HepG2 (cell line): ENCODE measurements around the gene TOMM6. TPM values are rescaled to one million over a fixed set of nuclear protein-coding genes. Genes with fewer than 3 reads are reported as not detected.
A peak's percentile ranks its signal among the peaks of the same experiment; 100 is the strongest.

ENCODE experiments used
- ARNT ChIP-seq: fragments of 450-650 bp; IDR thresholded peaks from 2 replicates; pipeline ENCODE4 v1.6.1; 2017
- BRD4 ChIP-seq: sonication (generic); formaldehyde crosslinking; IDR thresholded peaks from 2 replicates; pipeline ENCODE4 v1.4.0; 2020; ENCODE audit warnings: missing genetic modification reagents
- CEBPG ChIP-seq: IDR thresholded peaks from 2 replicates; pipeline ENCODE4 v1.6.1; 2016
- ETV5 ChIP-seq: IDR thresholded peaks from 2 replicates; pipeline ENCODE4 v1.6.1; 2018; ENCODE audit warnings: missing biosample characterization, missing genetic modification reagents, inconsistent platforms, borderline replicate concordance
- HMGA1 ChIP-seq: sonication (generic); formaldehyde crosslinking; conservative IDR thresholded peaks from 2 replicates; pipeline ENCODE4 v1.4.0; 2020; ENCODE audit warnings: missing genetic modification reagents
- HNRNPL ChIP-seq: fragments of 200-400 bp; formaldehyde crosslinking; IDR thresholded peaks from 2 replicates; pipeline ENCODE4 v1.6.1; 2017; ENCODE audit warnings: mild to moderate bottlenecking, low read depth, low read length
- HNRNPUL1 ChIP-seq: fragments of 200-400 bp; formaldehyde crosslinking; IDR thresholded peaks from 2 replicates; pipeline ENCODE4 v1.6.1; 2017; ENCODE audit warnings: low read depth, mild to moderate bottlenecking, low read length, moderate library complexity
- KLF11 ChIP-seq: IDR thresholded peaks from 2 replicates; pipeline ENCODE4 v1.6.1; 2016; ENCODE audit warnings: missing compliant biosample characterization
- MATR3 ChIP-seq: sonication (generic); formaldehyde crosslinking; IDR thresholded peaks from 2 replicates; pipeline ENCODE4 v1.4.0; 2020; ENCODE audit warnings: missing genetic modification reagents
- PITX1 ChIP-seq: sonication (generic); formaldehyde crosslinking; IDR thresholded peaks from 2 replicates; pipeline ENCODE4 v1.5.1; 2020; ENCODE audit warnings: mild to moderate bottlenecking, missing genetic modification reagents
- POGZ ChIP-seq: sonication (generic); formaldehyde crosslinking; IDR thresholded peaks from 2 replicates; pipeline ENCODE4 v1.4.0; 2020; ENCODE audit warnings: mild to moderate bottlenecking, missing genetic modification reagents
- POLR2G ChIP-seq: fragments of 200-400 bp; formaldehyde crosslinking; IDR thresholded peaks from 2 replicates; pipeline ENCODE4 v1.6.1; 2018; ENCODE audit warnings: mild to moderate bottlenecking, low read depth, low read length, moderate library complexity
- RBM22 ChIP-seq: fragments of 200-400 bp; formaldehyde crosslinking; optimal IDR thresholded peaks from 2 replicates; pipeline ENCODE3; 2017; ENCODE audit warnings: mild to moderate bottlenecking, low read length, moderate library complexity
- RBM39 ChIP-seq: fragments of 200-400 bp; formaldehyde crosslinking; IDR thresholded peaks from one replicate; pipeline ENCODE4 v1.6.1; 2018; ENCODE audit warnings: antibody characterized with exemption, mild to moderate bottlenecking, low read depth, low read length; ENCODE audit not compliant: poor library complexity, severe bottlenecking
- RFXANK ChIP-seq: IDR thresholded peaks from 2 replicates; pipeline ENCODE4 v1.6.1; 2016
- TBP ChIP-seq: sonication (generic); formaldehyde crosslinking; IDR thresholded peaks from 2 replicates; pipeline ENCODE4 v1.5.0; 2020; ENCODE audit warnings: missing genetic modification reagents
- TCF7 ChIP-seq: sonication (generic); IDR thresholded peaks from 2 replicates; pipeline ENCODE4 v1.6.1; 2016; ENCODE audit warnings: antibody characterized with exemption, low read depth
- ZHX1 ChIP-seq: sonication (generic); formaldehyde crosslinking; IDR thresholded peaks from 2 replicates; pipeline ENCODE4 v1.8.1; 2022; ENCODE audit warnings: low read depth, mild to moderate bottlenecking, missing genetic modification reagents
- ZNF136 ChIP-seq: sonication (generic); formaldehyde crosslinking; IDR thresholded peaks from 2 replicates; pipeline ENCODE4 v1.8.1; 2022; ENCODE audit warnings: low read depth, mild to moderate bottlenecking, moderate library complexity, missing genetic modification reagents
- ZNF230 ChIP-seq: sonication (generic); formaldehyde crosslinking; IDR thresholded peaks from 2 replicates; pipeline ENCODE4 v1.4.0; 2020; ENCODE audit warnings: mild to moderate bottlenecking, missing genetic modification reagents
- ZNF256 ChIP-seq: sonication (generic); formaldehyde crosslinking; conservative IDR thresholded peaks from 2 replicates; pipeline ENCODE4 v1.4.0; 2020; ENCODE audit warnings: missing genetic modification reagents
- ZNF264 ChIP-seq: sonication (generic); formaldehyde crosslinking; IDR thresholded peaks from 2 replicates; pipeline ENCODE4 v1.4.0; 2020; ENCODE audit warnings: missing genetic modification reagents
- ZNF275 ChIP-seq: sonication (generic); formaldehyde crosslinking; IDR thresholded peaks from 2 replicates; pipeline ENCODE4 v1.8.0; 2022; ENCODE audit warnings: missing genetic modification reagents, mild to moderate bottlenecking, inconsistent platforms, borderline replicate concordance
- ZNF572 ChIP-seq: sonication (generic); formaldehyde crosslinking; IDR thresholded peaks from 2 replicates; pipeline ENCODE4 v1.5.1; 2020; ENCODE audit warnings: mild to moderate bottlenecking, missing genetic modification reagents
- ZNF615 ChIP-seq: sonication (generic); formaldehyde crosslinking; IDR thresholded peaks from 2 replicates; pipeline ENCODE4 v1.5.0; 2020; ENCODE audit warnings: mild to moderate bottlenecking, missing genetic modification reagents, borderline replicate concordance
- ZNF709 ChIP-seq: sonication (generic); formaldehyde crosslinking; IDR thresholded peaks from 2 replicates; pipeline ENCODE4 v1.5.0; 2020; ENCODE audit warnings: mild to moderate bottlenecking, missing genetic modification reagents
- ZNF780A ChIP-seq: sonication (generic); formaldehyde crosslinking; IDR thresholded peaks from 2 replicates; pipeline ENCODE4 v1.8.0; 2022; ENCODE audit warnings: mild to moderate bottlenecking, missing genetic modification reagents, moderate library complexity
- ZNF841 ChIP-seq: sonication (generic); formaldehyde crosslinking; IDR thresholded peaks from 2 replicates; pipeline ENCODE4 v1.8.1; 2023; ENCODE audit warnings: missing genetic modification reagents, borderline replicate concordance
- polyA plus RNA-seq, 8 experiments: library from polyadenylated mRNA; depleted of rRNA in 3 of 8; stranded (reverse) in 7 of 8; unstranded in 1 of 8; fragments of >200 nt; fragmentation: Illumina TruSeq in 4 of 8; extraction: Trizol in 4 of 8; gene quantifications; 2 replicates each; pipeline versions ENCODE4 v1.2.1 to v1.2.3, GENCODE V29; 2011 to 2016; ENCODE audit warnings: low read depth in 4 of 8, missing spikeins in 1 of 8, mixed read lengths in 1 of 8; ENCODE audit not compliant: insufficient read depth in 1 of 8
- total RNA-seq, 5 experiments: library from RNA; depleted of rRNA; stranded (reverse); fragments of >200 nt; fragmentation: Illumina TruSeq; extraction: Trizol; gene quantifications; 2 replicates each; pipeline ENCODE4 v1.2.3, GENCODE V29; 2016; ENCODE audit warnings: low read depth in 1 of 5

TOMM6 gene
- total and polyA plus RNA-seq, 2 of the 13 experiments (the other 11 are each of a cell fraction or from before 2014, with no cell fraction given), result 320 to 321 TPM

- peak; percentile 65 for TF ChIP-seq ETV5 (CRISPR knock-in tag)
- TF ChIP-seq BRD4 (CRISPR knock-in tag), result peak; percentile 65
- TF ChIP-seq PITX1 (CRISPR knock-in tag), result peak; percentile 84
- TF ChIP-seq ZNF780A, result peak; percentile 82
- no peak for TF ChIP-seq HMGA1 (CRISPR knock-in tag)
- peak; percentile 84 for TF ChIP-seq POLR2G
- no peak for TF ChIP-seq ZNF841 (CRISPR knock-in tag)
- TF ChIP-seq MATR3 (CRISPR knock-in tag), result no peak
- 0 out of 2 replicates have a peak, but pooled peaks have one; percentile 31 for TF ChIP-seq ZNF709 (CRISPR knock-in tag)
- peak; percentile 84; the same call in 1 of the 2 replicates for TF ChIP-seq ZHX1 (CRISPR knock-in tag)
- peak; percentile 5 for TF ChIP-seq RBM22
- 0 out of 2 replicates have a peak, but pooled peaks have one; percentile 23 for TF ChIP-seq ZNF275 (CRISPR knock-in tag)
- no peak for TF ChIP-seq HNRNPUL1
- 0 out of 2 replicates have a peak, but pooled peaks have one; percentile 11 for TF ChIP-seq ZNF615 (CRISPR knock-in tag)
- TF ChIP-seq ZNF230 (CRISPR knock-in tag), result no peak
- no peak for TF ChIP-seq ZNF256 (CRISPR knock-in tag)
- no peak for TF ChIP-seq KLF11 (CRISPR knock-in tag)
- TF ChIP-seq RFXANK (CRISPR knock-in tag), result no peak
- TF ChIP-seq CEBPG, result peak; percentile 98
- no peak for TF ChIP-seq ZNF572 (CRISPR knock-in tag)
- no peak for TF ChIP-seq RBM39
- peak; percentile 75 for TF ChIP-seq POGZ
- TF ChIP-seq ZNF264 (CRISPR knock-in tag), result peak; percentile 99
- TF ChIP-seq ARNT, result no peak
- TF ChIP-seq HNRNPL, result peak; percentile 96
- no peak for TF ChIP-seq ZNF136 (CRISPR knock-in tag)
- no peak for TF ChIP-seq TBP (CRISPR knock-in tag)
- peak; percentile 96 for TF ChIP-seq TCF7
Measured at GRCh38 chr6:41747256-41748101, 40.0 kb upstream of the TOMM6 start, which contains the start of gene PGC (continued).
